Nephron progenitor cell (in vitro differentiated cells): ENCODE data around the gene ASB16.
"Not testable (repeated sequence)": the region's sequence is repeated elsewhere in the genome, so short reads cannot be mapped to it uniquely, and the experiment has no call there.

Source experiments
- DNase-seq: peaks from one replicate; pipeline ENCODE4 v3.0.0; 2021
- H3K27ac Mint-ChIP-seq: 2 replicates; pipeline ENCODE4 v1.8.0; 2021; ENCODE audit warnings: mild to moderate bottlenecking, moderate library complexity, mixed read lengths
- H3K27me3 Mint-ChIP-seq: 2 replicates; pipeline ENCODE4 v1.8.0; 2021; ENCODE audit warnings: mild to moderate bottlenecking, low read depth, mixed read lengths; ENCODE audit not compliant: poor library complexity
- H3K36me3 Mint-ChIP-seq: 2 replicates; pipeline ENCODE4 v1.8.0; 2021; ENCODE audit warnings: low read depth, mixed read lengths
- H3K4me1 Mint-ChIP-seq: 2 replicates; pipeline ENCODE4 v1.8.0; 2021; ENCODE audit warnings: mixed read lengths
- H3K4me3 Mint-ChIP-seq: 2 replicates; pipeline ENCODE4 v1.8.0; 2021; ENCODE audit warnings: mild to moderate bottlenecking, moderate library complexity, mixed read lengths
- H3K9me3 Mint-ChIP-seq: 2 replicates; pipeline ENCODE4 v1.8.0; 2021; ENCODE audit warnings: mild to moderate bottlenecking, moderate library complexity, mixed read lengths
- TF ChIP-seq, protein P1 (sequence below): fragments of 200-600 bp; sonication (generic); IDR thresholded peaks from 2 replicates; pipeline ENCODE4 v1.5.0; 2021; ENCODE audit warnings: antibody characterized with exemption

ASB16 gene

GRCh38 chr17:44124118-44124438 is 46.4 kb upstream of the ASB16 start:
- TF ChIP-seq, protein P1, sequence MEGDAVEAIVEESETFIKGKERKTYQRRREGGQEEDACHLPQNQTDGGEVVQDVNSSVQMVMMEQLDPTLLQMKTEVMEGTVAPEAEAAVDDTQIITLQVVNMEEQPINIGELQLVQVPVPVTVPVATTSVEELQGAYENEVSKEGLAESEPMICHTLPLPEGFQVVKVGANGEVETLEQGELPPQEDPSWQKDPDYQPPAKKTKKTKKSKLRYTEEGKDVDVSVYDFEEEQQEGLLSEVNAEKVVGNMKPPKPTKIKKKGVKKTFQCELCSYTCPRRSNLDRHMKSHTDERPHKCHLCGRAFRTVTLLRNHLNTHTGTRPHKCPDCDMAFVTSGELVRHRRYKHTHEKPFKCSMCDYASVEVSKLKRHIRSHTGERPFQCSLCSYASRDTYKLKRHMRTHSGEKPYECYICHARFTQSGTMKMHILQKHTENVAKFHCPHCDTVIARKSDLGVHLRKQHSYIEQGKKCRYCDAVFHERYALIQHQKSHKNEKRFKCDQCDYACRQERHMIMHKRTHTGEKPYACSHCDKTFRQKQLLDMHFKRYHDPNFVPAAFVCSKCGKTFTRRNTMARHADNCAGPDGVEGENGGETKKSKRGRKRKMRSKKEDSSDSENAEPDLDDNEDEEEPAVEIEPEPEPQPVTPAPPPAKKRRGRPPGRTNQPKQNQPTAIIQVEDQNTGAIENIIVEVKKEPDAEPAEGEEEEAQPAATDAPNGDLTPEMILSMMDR: no peak
- no peak overlapping the region for H3K27ac Mint-ChIP-seq
- H3K27me3 Mint-ChIP-seq: peaks cover 17% of the 10 kb centered on the region
- peak overlapping the region; percentile 92 for H3K4me3 Mint-ChIP-seq
- H3K36me3 Mint-ChIP-seq: no peaks in the 10 kb centered on the region
- peaks cover 41% of the 10 kb centered on the region for H3K4me1 Mint-ChIP-seq
- no peak for DNase-seq
- H3K9me3 Mint-ChIP-seq: no peaks in the 10 kb centered on the region

GRCh38 chr17:44128383-44128782 is 42.1 kb upstream of the ASB16 start:
- Mint-ChIP-seq H3K4me3 (no peak overlapping the region), H3K9me3 (no peaks in the 10 kb centered on the region), H3K36me3 (no peaks in the 10 kb centered on the region), H3K27me3 (peaks cover 18% of the 10 kb centered on the region), H3K27ac (no peak overlapping the region), H3K4me1 (peaks cover 18% of the 10 kb centered on the region)
- TF ChIP-seq, protein P1: no peak
- DNase-seq: no peak

- peaks cover 11% of the 10 kb centered on the region for H3K4me1 Mint-ChIP-seq
- DNase-seq: no peak
- H3K9me3 Mint-ChIP-seq: no peaks in the 10 kb centered on the region
- H3K4me3 Mint-ChIP-seq: no peak overlapping the region
- H3K27me3 Mint-ChIP-seq: peaks cover 17% of the 10 kb centered on the region
- TF ChIP-seq, protein P1: no peak
- H3K27ac Mint-ChIP-seq: no peak overlapping the region
- no peaks in the 10 kb centered on the region for H3K36me3 Mint-ChIP-seq
Observed at GRCh38 chr17:44130693-44131349, 39.7 kb upstream of the ASB16 start.

DNA sequence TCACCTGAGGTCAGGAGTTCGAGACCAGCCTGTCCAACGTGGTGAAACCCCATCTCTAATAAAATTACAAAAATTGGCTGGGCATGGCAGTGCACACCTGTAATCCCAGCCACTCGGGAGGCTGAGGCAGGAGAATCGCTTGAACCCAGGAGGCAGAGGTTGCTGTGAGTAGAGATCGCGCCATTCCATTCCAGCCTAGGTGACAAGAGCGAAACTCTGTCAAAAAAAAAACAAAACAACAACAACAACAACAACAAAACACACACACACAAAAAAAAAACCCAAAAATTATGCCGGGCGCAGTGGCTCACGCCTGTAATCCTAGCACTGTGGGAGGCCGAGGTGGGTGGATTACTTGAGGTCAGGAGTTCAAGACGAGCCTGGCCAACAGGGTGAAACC is 39.1 kb upstream of the ASB16 start:
- not testable (repeated sequence) for H3K27ac Mint-ChIP-seq, DNase-seq, H3K36me3 Mint-ChIP-seq, H3K9me3 Mint-ChIP-seq, H3K4me3 Mint-ChIP-seq
- Mint-ChIP-seq H3K27me3 (peaks cover 17% of the 10 kb centered on the region), H3K4me1 (peaks cover 11% of the 10 kb centered on the region)

DNA sequence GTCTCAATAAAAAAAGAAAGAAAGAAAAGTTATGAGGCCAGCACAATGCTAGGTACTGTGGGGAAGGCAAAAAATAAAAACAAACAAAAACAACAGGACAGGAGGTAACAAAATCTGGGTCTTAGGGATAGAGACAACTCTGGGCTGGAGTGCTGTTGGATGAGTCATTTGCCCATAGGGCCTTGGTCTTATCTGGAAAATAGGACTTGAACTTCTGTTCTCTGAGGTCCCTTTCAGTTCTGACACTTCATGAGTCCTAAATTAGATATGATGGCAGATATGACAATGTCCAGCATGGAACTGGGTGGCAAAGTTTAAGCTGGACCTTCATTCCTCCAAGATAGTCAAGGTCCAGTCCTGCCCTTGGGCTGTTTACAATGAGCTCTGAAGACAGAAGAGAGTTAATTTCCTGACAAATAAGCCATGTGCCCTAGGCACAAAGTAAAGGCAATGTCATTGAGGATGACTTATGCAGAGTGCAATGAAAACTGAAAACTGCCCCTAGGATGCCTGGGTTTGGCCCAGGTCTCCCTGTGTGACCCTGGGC is 38.2 kb upstream of the ASB16 start:
- H3K27me3 Mint-ChIP-seq: peaks cover 22% of the 10 kb centered on the region
- TF ChIP-seq, protein P1: no peak
- DNase-seq: no peak
- H3K4me3 Mint-ChIP-seq: no peak overlapping the region
- no peak overlapping the region for H3K27ac Mint-ChIP-seq
- no peaks in the 10 kb centered on the region for H3K9me3 Mint-ChIP-seq
- H3K4me1 Mint-ChIP-seq: peaks cover 12% of the 10 kb centered on the region
- H3K36me3 Mint-ChIP-seq: no peaks in the 10 kb centered on the region

DNA sequence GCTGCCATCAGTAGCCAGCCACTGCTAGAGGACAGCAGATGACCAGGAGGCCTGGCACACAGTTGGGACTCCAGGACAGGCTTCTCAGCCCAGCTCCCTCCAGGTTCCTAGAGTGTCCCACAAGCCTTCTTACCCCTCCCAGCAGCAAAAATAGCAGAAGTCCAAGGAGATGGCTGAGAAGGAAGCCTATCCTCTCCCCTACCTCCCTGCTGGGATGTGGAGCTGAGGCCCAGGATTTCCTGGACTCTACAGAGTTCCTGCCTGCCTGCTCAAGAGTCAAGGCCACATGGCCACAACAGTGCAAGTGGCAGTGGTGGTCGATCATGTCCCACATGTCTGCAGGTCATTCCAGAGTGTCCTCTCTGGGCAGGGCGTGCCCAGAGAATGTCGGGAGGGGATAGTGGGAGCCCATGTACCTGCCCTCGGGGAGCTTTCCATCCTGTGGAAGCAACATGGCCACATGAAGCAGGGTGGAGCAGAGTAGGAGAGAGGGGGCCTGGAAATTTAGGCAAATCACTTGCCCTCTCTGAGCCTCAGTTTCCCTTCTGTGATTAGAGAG is 36.5 kb upstream of the ASB16 start:
- H3K27ac Mint-ChIP-seq: no peak overlapping the region
- H3K36me3 Mint-ChIP-seq: no peaks in the 10 kb centered on the region
- DNase-seq: no peak
- TF ChIP-seq, protein P1: no peak
- H3K27me3 Mint-ChIP-seq: peaks cover 18% of the 10 kb centered on the region
- H3K4me3 Mint-ChIP-seq: no peak overlapping the region
- H3K9me3 Mint-ChIP-seq: no peaks in the 10 kb centered on the region
- peaks cover 24% of the 10 kb centered on the region for H3K4me1 Mint-ChIP-seq
